Stimulated activated naive CD8-positive, alpha-beta T cell treated with anti-CD3 and anti-CD28 coated beads, Interleukin-15, Interleukin-2, amounts not matched to agents 100 U/mL and 50 U/mL, for 24 hours (primary cell): ENCODE results near the gene TMC7.
A peak's percentile ranks its signal among the peaks of the same experiment; 100 is the strongest.

Experiments used
- ATAC-seq: fragments of 150-1000 bp; cut with Tn5 transposase; one replicate; pipeline ENCODE4 v1.10.0; 2021
- DNase-seq: peaks from one replicate; pipeline ENCODE4 v3.0.0; 2021

TMC7 gene

GRCh38 chr16:19089410-19089955 is 105.7 kb downstream of the TMC7 start:
- ATAC-seq (no peak), DNase-seq (no peak)

DNA sequence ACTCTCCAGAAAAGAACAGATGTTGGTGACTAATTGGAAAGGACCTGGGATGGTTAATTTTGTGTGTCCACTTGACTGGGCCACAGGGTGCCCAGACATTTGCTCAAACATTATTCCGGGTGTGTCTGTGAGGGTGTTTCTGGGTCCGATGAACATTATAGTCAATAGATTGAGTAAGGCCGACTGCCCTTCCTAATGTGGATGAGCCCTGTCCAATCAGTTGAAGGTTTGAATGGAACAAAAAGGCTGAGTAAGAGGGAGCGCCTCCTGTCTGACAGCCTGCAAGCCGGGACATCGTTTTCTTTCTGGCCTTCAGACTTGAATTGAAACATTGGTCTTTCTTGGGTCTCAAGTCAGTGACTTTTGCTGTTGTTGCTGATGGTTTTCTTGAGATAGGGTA is 107.2 kb downstream of the TMC7 start:
- ATAC-seq, result no peak
- no peak for DNase-seq

DNA sequence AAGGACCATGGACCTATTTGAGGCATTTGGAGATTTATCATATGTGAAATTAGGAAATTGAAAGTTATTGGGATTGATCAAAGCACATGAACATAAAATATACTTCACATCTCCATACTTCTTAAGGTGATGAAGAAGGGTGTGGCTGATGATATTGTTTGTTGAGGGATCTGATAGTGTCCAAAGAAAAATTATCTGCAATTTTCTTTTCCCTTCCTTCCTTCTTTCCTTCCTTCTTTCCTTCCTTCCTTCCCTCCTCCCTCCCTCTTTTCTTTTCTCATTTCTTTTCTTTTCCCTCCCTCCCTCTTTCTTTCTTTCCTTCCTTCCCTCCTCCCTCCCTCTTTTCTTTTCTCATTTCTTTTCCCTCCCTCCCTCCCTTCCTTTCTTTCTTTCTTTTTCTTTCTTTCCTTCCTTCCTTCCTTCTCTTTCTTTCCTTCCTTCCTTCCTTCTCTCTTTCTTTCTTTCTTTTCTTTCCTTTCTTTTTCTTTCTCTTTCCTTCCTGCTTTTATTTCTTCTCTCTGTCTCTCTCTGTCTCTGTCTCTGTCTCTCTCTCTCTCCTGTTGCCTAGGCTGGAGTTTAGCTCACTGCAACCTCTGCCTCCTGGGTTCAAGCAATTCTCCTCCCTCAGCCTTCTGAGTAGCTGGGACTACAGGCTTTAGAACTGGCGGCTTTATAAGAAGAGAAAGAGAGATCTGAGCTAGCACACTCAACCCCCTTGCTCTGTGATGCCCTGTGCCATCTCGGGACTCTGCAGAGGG is 109.1 kb downstream of the TMC7 start:
- DNase-seq (no peak), ATAC-seq (no peak)

DNA sequence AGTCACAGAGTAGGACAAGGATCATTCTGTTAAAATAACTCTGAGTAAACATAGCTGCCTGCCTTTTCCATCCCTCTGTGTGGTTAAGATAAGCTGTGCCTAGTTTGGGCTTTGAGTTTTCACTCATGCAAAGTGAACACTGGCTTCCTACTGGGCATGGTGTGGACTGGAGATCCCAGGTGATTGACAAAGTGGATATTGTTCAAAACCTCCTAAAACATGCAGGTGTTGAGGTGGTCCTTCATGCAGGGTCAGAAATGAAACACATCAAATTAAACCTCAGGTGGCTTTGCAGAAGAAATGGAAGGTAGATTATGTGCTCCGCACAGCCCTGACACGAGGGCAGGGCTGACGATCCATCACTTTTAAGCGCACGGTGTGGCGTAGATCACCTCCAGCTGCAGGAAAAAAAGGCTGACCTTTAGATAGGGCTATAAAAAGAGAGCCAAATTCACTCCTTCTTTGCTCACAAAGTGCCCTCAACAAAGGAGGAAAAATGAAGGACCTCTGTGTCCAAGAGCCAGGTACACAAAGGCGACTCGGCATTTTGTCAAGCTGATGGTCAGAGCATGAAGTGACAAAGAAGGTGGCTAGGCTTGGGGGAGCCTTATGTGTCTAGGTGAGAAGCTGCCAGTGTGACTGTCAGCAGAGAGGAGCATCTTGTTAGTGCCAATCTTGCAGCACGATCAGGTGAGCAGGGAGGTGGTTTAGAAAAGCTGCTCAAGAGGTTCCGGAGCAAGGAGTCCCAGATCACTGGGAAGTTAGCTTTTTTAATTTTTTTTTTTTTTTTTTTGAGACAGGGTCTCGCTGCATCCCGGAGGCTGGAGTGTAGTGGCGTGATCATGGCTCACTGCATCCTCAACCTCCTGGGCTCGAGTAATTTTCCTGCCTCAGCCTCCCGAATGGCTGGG is 110.2 kb downstream of the TMC7 start:
- DNase-seq, result no peak
- ATAC-seq, result no peak

DNA sequence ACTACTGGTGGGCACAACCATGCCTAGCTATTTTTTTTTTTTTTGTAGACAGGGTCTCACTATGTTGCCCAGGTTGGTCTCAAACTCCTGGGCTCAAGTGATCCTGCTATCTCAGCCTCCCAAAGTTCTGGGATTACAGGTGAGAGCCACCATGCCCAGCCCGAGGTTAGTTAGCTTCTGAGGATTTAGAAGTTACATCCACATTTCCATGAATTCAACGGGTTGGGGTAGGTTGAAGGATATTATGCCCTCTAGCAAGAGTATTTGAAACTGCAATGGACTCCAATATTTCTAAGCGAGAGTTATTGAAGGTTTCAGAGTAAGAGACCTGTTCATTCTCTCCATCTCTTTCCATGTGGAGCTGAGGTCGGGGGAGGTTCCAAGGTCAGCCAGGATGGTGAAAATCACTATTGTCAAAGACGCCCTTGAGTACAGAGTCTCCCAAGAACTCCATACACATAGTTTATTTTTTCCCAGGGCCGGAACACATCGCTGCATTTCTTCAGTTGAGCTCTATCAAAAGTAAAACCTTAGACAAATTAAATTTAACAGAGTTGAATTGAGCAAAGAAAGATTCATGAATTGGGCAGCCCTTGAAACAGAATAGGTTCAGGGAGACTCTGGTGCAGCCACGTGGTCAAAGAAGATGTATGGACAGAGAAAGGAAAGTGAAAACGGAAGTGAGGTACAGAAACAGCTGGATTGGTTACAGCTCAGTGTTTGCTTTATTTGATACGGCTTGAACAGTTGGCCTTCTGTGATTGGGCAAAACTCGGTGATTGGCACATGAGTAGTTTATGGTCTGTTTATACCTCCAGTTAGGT is 111.0 kb downstream of the TMC7 start:
- ATAC-seq, result peak; percentile 63
- no peak for DNase-seq

DNA sequence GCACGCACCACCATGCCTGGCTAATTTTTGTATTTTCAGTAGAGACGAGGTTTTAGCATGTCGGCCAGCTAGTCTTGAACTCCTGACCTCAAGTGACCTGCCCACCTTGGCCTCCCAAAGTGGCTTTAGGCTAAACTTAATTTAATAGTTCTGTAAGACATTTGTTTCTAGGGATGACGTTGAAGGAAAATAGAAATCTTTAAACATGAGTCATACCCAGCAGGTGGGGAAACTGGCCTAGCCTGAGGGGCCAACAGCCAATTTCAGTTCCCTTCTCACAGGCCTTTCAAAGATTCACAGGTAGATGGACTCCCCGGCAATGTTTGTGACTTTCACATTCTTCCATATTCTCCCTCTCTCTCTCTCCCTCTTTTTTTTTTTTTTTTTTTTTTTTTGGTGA is 111.9 kb downstream of the TMC7 start:
- no peak for ATAC-seq
- no peak for DNase-seq

- DNase-seq (no peak), ATAC-seq (no peak)
Observed at GRCh38 chr16:19098173-19098572, 114.4 kb downstream of the TMC7 start.

GRCh38 chr16:19102187-19102872 is 118.6 kb downstream of the TMC7 start:
- ATAC-seq, result no peak
- no peak for DNase-seq

GRCh38 chr16:19104607-19105006 is 120.9 kb downstream of the TMC7 start:
- DNase-seq, result no peak
- ATAC-seq, result no peak

- no peak for DNase-seq
- ATAC-seq, result no peak
Observed at GRCh38 chr16:19105131-19105530, 121.4 kb downstream of the TMC7 start.

- DNase-seq (no peak), ATAC-seq (no peak)
Observed at GRCh38 chr16:19105891-19106624, 122.3 kb downstream of the TMC7 start.

- ATAC-seq (no peak), DNase-seq (no peak)
Observed at GRCh38 chr16:19106625-19107020, 122.9 kb downstream of the TMC7 start.

DNA sequence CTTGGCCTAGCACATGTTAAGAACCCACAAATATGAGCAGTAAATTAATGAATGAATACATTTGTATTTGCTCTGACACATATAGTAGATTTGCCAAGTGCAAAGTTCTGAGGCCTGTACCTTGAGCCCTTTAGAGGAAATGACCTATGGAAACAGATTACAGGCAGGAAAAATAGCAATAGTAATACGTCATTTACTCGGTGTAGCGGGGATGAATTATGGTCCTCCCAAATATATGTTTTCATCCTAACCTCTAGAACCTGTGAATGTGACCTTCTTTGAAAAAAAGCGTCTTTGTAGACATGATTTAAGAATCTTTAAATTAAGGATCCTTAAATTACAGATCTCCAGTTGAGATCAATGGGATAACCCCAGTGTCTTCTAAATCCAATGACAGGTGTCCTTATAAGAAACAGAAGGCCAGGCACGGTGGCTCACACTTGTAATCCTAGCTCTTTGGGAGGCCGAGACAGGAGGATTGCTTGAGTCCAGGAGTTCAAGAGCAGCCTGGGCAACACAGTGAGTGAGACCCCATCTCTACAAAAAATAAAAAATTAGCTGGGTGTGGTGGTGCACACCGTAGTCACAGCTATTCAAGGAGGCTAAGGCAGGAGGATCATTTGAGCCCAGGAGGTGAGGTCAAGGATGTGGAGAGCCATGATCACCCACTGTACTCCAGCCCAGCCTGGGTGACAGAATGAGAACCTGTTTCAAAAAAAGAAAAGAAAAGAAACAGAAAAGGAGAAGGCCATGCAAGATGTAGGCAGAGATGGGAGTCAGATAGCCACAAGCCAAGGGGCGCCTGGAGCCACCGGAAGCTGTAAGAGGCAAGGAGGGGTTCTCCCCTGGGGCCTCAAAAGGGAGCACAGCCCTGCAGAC is 124.9 kb downstream of the TMC7 start:
- ATAC-seq (no peak), DNase-seq (no peak)

DNA sequence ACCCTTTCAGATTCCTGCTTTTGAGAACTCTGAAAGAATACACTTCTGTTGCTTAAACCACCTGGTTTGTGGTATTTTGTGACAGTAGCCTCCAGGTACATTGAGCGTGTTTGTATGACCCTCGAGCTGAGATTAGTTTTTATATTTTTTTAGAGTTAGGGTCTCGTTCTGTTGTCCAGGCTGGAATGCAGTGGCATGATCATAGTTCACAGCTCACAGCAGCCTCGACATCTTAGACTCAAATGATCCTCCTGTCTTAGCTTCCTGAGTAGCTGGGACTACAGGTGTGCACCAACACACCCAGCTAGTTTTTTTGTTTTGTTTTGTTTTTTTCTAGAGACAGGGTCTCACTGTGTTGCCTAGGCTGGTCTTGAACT is 125.5 kb downstream of the TMC7 start:
- DNase-seq (no peak), ATAC-seq (no peak)

GRCh38 chr16:19110537-19111360 is 127.0 kb downstream of the TMC7 start:
- ATAC-seq, result no peak

GRCh38 chr16:19112099-19112407 is 128.3 kb downstream of the TMC7 start:
- ATAC-seq, result no peak
- DNase-seq, result no peak

More at GRCh38 chr16:19110537-19111360, 127.0 kb downstream of the TMC7 start:
- DNase-seq, result no peak
